DMS79 treated with DMSO at 0.1 percent for 48 hours (cell line): ENCODE results near the gene SRSF2.
"Not testable (repeated sequence)": the region's sequence is repeated elsewhere in the genome, so short reads cannot be mapped to it uniquely, and the experiment has no call there.

Experiments
- DNase-seq: peaks from one replicate; lab custom pipeline; 2025; lab: John Stamatoyannopoulos, UW

Gene SRSF2

DNA sequence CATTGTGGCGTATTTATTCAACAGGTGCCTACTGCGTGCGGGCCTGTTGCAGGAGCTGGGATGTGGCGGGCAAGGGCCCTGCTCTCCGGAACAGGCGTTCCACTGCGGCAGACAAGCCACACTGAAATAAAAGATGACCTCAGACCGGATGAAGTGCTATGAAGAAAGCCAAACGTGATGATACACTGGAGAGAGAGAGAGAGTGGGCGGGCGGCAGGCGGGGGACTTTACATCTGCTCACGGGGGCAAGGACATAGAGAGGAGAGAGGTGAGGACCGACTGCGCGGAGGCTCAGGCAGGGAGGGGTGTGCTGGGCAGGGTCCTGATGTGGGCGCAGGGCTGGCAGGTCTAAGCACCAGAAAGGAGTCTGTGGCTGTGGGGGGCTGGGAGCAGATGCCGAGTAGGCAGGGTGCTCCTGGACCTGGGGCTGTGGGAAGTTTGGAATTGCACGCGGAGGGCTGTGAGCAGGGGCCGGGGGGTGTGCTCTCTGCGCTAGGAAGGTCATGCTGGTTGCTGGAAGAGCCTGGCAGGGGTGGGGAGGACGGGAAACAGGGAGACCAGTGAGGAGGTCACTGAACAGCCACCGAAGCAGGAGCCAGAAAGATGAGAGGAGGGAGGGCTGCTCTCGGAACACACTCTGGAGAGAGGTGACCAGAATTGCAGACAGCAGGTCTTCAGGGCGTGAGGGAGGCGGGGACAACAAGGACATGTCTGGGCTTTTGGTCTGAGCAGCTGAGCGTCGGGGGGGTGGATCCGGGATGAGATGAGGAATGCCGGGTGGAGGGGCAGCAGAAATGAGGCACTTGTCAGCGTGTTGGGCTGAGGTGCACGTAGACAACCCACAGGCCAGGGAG, 36.3 kb downstream of the SRSF2 start:
- peak; percentile 33 for DNase-seq

DNA sequence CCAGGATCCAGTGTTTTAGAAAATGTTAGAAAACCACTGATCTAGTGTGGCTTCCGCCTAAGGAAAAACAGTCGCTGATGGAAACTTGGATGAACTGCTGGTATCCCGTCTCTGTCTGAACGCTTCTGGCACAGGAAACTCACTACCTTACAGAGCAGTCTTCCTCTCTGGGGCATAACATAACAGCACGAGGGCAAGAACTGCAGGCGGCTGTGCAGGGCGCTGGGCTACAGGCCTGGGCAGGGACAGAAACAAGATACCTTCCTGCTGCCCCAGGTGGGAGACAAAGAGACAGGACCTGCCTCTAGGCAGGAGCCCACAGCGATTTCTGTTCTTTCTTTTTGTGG, 36.9 kb downstream of the SRSF2 start:
- peak; percentile 33 for DNase-seq

DNA sequence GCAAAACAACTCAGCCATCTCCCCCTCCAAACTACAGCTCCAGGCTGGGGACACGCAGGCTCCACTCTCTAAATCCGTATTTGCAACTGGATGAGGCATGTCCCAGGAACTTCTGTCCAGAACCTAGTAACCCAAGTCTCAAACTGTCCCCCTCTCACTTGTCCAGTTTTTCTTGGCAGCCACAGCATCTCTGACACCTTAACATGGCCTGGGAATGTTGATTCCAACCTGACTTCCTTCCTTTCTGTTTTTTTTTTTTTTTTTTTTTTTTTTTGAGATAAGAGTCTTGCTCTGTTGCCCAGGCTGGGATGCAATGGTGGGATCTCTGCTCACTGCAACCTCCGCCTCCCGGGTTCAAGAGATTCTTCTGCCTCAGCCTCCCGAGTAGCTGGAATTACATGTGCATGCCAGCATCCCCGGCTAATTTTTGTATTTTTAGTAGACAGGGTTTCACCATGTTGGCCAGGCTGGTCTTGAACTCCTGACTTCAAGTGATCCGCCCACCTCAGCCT, 38.6 kb downstream of the SRSF2 start:
- DNase-seq, result not testable (repeated sequence)

DNA sequence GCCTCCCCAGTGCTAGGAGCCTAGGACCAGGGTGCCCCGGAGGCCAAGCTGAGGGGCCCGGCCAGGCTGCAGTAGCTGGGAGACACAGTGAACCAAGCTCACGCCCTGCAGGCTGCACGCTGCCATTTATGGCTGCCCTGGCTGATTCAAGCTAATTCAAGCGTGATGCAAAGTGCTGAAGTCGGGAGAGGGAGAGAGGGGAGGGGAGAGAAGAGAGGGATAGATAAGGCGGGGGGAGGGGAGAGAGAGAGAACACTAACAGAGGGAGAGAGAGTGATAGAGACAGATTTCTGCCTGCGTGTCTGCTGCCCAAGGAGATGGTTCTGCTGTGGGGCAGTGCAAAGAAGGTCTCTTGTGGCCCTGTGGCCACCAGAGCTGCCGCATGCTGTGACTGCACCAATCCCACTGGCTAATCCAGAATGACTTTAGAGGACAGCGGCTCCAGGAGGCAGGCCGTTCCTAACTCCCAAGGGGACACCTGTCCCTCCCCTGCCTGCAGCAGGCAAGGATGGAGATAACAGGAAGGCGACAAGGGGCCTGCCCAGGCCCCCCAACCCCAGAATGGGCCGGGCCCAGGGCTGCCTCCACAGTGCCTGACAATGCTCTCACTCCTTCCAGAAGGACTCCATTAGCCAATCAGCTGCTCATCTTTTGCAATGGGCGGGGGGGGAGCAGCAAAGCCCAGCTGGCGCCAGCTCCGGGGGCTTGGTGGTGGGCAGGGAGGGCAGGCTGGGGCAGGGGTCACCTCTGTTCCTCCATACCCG, 39.2 kb downstream of the SRSF2 start:
- DNase-seq, result peak; percentile 66

DNA sequence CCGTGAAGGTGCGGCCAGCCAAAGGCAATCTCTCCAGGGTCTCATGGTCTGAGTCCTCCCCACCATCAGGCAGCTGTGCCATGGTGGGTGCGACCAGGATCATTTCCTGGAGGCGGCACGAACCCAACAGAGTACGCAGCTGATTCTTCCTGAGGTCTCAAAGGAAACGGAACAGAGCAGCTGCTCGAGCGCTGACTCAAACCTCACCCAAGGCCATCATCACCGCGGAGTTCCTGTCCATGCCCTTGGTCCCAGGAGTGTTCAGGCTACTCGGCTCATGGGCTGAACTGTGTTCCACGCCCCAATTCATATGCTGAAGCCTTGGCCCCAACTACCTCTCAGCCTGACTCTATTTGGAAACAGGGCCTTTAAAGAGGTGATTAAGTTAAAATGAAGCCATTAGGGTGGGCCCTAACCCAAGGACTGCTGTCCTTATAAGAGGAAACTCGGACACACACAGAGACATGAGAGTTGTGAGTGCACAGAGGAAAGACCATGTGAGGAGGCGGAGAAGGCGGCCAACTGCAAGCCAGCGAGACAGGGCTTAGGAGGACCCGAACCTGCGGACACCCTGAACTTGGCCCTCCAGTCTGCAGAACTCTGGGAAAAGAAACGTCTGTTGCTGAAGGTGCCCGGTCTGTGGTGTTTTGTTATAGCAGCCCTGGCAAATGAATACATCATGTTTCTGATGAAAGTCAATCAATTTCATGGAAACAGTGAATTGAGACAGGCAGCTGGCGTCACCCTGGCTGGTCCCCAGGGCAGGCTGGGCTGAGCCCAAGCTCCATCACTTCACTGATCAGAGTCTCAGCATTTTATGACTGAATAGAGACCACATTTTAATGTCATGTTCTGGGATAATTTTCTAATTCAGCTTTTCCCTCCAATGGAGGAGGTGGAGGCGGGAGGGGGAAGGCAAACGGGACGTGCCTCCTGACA, 40.1 kb downstream of the SRSF2 start:
- peak; percentile 40 for DNase-seq

DNA sequence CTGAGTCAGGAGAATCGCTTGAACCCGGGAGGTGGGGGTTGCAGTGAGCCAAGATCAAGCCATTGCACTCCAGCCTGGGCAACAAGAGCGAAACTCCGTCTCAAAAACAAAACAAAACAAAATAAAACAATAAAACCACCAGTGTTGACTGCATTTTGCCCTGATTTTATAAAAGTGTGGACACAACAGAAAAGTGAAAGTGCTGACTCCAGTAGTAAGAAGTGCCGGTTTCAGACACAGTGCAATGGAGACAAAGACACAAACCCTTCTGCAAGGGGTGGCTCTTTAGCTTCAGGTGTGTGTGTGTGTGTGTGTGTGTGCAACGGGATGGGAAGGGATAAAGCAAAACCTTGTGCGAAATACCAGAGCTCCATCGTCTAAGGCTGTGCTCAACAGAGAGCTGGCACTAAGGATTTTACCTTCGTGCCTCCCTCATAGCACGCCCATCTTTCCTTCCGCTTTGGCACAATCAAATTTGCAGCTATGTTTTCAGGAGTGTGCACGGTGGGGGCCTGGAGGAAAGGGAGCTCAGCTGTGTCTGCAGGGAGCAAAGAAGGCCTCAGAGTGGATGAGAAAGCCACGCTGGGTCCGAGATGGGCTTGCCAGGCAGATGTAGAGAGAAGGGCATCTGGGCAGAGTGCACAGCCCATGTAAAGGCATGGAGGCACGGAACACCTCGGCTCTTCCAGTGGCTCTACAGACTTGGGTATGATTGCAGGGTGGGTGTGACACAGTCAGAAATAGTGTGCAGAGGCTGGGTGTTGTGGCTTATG, 41.9 kb downstream of the SRSF2 start:
- no peak for DNase-seq

DNA sequence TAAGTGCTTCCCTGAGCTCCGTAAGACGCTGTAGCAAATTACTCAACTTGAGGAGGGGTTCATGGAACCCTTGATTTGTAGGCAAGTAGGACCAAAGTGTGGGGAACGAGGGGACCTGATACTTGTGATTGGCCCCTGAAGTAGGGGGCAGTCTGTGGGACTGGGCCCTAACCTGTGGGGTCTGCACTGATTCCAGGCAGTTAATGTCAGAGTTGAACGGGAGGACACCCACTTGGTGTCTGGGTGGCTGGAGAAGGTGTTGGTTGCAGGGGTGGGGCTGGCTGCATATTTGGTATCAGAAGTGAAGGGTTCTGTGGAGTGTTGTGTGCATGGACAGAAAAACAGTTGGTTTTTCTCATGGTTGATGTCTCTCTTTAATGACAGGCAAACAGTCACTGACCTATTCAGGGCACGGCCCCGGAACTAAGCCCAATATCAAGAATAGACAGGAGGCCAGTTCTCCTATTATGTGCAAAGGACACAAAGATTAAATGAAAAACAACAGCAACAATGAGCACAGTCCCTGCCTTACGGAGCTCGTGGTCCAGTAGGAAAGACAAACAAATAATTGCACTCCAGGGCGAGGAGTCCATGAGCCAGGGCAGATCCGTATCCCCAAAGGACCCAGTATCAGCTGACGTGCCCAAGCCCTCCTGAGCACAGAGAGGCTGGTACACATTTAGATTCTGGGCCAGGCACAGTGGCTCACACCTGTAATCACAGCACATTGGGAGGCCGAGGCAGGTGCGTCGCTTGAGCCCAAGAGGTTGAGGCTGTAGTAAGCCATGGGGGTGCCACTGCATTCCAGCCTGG, 45.5 kb downstream of the SRSF2 start:
- no peak for DNase-seq

DNA sequence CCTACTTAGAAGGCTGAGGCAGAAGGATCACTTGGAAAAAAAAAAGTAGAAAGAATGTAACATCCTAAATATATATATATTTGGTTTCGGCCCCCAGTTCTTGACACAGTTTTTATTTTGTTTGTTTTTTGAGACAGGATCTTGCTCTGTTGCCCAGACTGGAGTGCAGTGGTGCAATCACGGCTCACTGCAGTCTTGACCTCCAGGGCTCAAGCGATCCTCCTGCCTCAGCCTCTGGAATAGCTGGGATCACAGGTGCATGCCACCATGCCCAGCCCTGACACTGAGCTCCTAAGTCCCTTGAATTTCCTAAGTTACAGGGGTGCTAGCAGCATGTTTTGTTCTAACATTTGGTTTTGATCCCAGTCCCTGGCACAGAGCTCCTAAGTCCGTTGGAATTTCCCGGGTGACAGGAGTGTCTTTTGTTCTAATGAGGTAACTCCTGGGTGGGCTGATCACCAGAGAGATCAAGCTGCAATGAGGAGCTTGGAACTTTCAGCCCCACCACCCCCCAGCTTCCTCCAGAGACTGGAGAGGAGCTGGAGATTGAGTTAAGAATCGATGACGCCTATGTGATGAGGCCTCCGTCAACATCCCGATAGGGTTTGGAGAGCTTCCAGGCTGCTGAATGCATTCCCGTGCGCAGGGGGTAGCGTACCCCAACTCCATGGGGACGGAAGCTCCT, 46.4 kb downstream of the SRSF2 start:
- DNase-seq, result no peak

DNA sequence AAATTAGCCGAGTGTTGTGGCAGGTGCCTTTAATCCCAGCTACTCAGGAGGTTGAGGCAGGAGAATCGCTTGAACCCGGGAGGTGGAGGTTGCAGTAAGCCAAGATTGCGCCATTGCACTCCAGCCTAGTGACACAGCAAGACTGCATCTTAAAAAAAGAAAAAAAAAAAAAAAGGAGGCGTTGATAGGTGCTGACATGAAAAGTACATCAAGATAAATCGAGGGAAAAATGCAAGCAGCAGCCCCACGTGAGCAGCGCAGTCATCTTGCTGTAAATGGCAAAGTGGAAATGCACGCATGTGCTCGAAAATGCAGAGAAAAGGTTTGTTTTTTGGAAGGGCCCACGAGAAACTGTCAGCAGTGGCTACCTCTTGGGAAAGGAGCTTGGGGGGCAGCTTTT, 47.3 kb downstream of the SRSF2 start:
- no peak for DNase-seq

DNA sequence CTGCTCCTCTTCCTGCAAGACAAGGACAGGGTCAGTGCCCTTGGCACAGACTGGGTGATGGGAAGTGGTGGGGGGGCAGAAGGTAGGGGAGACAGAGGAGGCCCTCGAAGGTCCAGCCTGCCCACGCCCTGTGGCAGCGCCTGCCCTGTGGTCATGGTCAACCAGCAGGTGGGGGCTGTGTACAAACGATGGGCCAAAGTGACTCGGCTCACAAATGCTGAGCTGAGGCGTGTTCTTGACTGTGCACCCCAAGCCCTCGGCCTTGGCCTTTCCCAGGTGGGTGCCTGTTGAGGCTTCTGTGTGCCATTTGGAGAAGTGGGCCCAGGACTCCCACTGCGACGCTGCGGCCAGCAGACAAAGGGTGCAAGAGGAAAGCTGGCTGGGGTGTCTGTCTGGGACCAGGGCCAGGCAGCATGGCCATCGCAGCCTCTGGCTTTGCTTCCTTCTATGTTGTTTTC, 48.9 kb downstream of the SRSF2 start:
- DNase-seq, result no peak

DNA sequence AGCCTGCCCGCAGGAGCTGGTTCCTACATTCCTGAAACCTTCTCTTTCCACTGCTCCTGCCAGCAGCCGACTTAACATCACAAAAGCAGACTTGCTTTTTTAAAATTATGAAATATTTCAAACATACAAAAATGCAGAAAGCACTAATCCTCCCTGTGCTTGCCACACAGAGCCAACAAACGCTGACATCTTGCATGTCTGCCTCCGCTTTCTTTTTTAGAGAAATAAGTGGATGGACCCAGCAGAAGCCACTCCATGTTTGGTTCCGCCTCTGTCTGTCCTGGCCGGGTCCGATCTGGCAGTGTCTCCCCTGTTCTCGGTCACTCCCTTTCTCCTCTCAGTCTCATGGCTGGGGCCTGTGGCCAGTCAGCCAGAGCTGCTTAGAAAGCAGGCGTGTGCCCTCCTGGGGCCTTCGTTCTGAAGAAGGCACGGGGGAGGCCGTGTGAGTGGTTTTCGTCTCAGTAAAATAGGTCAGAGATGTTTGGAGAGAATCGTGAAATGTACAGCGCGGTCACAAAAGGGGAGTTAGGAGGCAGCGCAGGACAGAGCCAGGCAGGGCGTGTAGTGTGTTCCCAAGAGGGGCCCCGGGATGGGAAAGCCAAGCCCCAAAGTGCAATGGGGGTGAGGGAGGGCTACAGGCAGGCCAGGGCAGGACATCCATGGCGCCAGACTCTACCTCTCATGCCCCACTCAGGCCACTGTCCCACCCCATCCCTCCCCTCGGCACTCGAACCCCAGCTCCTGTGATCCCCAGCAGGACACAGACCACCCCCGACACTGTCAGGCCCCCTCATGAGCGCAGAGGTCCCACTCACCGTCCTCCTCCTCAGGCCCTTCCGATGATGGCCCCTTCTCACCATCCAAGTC, 49.6 kb downstream of the SRSF2 start:
- no peak for DNase-seq

DNA sequence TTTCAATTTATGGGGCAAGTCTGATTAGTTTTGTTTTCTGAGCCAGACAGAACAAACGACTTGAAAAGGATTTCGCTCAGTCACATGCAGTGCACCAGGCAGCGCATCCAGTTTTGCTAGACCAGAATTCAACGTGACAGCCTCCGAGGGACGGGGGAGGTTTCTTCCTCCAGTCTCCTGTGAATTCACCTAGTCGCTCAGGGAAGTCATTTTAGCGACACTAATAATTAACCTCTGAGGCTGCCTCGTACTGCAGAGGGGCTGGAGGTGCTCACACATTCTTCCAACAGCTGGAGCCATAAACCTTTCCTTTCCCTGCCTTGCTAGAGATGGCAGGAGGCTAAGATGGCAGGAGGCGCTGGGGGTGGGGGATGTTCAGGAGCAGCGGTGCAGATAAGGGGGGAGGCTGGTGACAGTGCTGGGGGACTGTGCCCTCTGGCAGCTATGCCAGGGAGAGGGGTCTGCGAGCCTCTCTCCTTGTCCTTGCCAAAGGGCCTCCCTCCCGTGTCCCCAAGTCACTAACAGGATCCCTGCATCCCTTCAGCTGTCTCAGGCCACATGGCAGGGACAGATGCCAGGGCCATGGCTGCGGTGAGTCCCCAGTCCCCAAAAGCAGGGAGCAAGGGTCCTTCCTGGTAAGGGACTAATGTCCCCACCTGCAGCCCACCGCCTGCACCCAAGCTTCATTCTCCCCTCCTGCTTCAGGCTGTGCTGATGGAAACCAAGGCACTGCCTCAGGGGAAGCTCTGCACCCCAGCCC, 50.4 kb downstream of the SRSF2 start:
- DNase-seq, result no peak

DNA sequence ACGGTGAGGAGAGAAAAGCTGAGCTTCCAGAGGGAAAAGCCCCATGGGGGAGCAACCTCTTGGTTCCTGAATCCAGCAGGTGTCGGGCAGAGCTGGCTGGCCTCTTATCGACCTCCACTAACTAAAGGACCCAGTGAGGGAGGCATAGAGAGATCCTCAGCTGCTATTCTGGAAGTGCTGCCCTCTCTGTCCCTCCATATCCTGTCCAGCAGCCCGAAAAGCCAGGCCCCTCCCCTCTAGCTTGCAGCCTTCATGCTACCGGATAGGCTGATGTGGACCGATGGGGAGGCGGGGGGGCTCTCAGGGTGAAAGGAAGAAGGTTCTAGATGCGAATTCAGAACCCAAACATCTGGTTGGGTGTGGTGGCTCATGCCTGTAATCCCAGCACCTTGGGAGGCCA, 51.3 kb downstream of the SRSF2 start:
- no peak for DNase-seq

DNA sequence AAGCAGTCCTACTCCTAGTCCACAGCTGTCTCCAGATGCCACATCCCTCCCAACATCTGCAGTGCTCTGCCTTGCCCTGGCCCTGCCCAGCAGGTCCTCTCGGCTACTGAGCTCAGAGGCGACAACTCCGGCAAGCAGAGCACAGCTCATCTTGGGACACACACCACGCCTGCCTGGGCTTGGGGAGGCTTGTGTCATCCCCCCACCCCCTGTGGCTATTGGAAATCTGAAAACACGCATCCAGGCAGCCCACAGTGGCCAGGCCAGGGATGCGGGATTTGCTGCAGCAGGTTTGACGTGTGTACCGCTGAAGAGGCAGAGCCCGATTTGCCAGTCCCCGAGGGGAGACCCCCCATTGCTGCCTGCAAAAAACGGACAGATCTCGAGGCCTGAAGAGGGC, 51.8 kb downstream of the SRSF2 start:
- no peak for DNase-seq

DNA sequence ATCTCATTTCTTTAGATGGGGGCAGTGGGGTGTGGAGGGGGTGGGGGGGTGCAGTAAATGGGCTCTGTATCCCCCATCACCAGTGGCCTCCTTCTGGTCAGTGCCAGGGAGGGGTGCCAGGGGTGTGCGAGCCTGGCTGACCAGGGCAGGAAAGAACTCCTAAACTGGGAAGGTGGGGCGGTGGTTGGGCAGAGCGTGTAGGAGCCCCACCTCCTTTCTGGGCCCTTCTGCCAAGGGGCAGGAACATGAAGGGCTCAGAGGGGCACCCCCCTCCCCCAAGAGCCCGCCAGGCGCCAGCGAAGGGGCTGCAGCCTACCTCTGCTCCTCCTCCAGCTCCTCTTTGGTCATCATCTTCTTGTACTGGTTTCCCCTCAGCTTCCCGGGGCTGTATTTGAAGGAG, 52.4 kb downstream of the SRSF2 start:
- DNase-seq, result no peak
